PC-3 (cell line): ENCODE results near the gene ACOXL. TPM values are rescaled to one million over a fixed set of nuclear protein-coding genes. Genes with fewer than 3 reads are reported as not detected.

Experiments used
- ATAC-seq: fragments of 200-7000 bp; cut with Tn5 transposase; 2 replicates; pipeline ENCODE4 v1.9.1; 2020; ENCODE audit warnings: mild to moderate bottlenecking, moderate library complexity
- BruUV-seq: library from RNA; stranded (reverse); fragments of 400-500 nt; replicated peaks from 2 replicates; lab custom pipeline; 2021; lab: Mats Ljungman, UMichigan
- CTCF ChIA-PET: fragments of 300-600 bp; sonication (Branson Sonifier 250); formaldehyde crosslinking; loops from one replicate; lab custom pipeline; 2022; ENCODE audit warnings: antibody characterized with exemption; lab: Charles Lee
- POLR2A ChIA-PET: fragments of 300-600 bp; sonication (Branson Sonifier 250); formaldehyde crosslinking; loops from one replicate; lab custom pipeline; 2022; ENCODE audit warnings: antibody characterized with exemption; ENCODE audit not compliant: unreplicated experiment; lab: Charles Lee
- DNase-seq: peaks from one replicate; pipeline ENCODE4 v3.0.0-alpha.2; 2015
- H2AFZ ChIP-seq: fragments of 300-600 bp; sonication (generic); 2 replicates; pipeline ENCODE4 v1.6.0; 2016; ENCODE audit warnings: antibody characterized with exemption, low read length
- H3F3A ChIP-seq: fragments of 300-600 bp; sonication (generic); one replicate; pipeline ENCODE4 v1.6.0; 2017; ENCODE audit warnings: antibody characterized with exemption, low read length, control low read depth, mild to moderate bottlenecking; ENCODE audit not compliant: unreplicated experiment
- H3K27ac ChIP-seq: fragments of 300-600 bp; sonication (generic); 2 replicates; pipeline ENCODE4 v1.5.1; 2016; ENCODE audit warnings: mild to moderate bottlenecking, low read length
- H3K27me3 ChIP-seq: fragments of 300-600 bp; sonication (generic); 2 replicates; pipeline ENCODE4 v1.6.1; 2016; ENCODE audit warnings: low read length, mixed read lengths
- H3K36me3 ChIP-seq: fragments of 300-600 bp; sonication (generic); 2 replicates; pipeline ENCODE4 v1.6.1; 2016; ENCODE audit warnings: low read depth, mixed run types, low read length, mixed read lengths
- H3K4me1 ChIP-seq: fragments of 300-600 bp; sonication (generic); 2 replicates; pipeline ENCODE4 v1.5.1; 2016; ENCODE audit warnings: low read length; ENCODE audit not compliant: insufficient read depth
- H3K4me2 ChIP-seq: fragments of 300-600 bp; sonication (generic); 2 replicates; pipeline ENCODE4 v1.6.0; 2016; ENCODE audit warnings: low read length
- H3K4me3 ChIP-seq: fragments of 300-600 bp; sonication (generic); 2 replicates; pipeline ENCODE4 v1.5.1; 2016; ENCODE audit warnings: mild to moderate bottlenecking, low read length, mixed read lengths
- H3K79me2 ChIP-seq: fragments of 300-600 bp; sonication (generic); 2 replicates; pipeline ENCODE4 v1.6.1; 2017; ENCODE audit warnings: low read length, mixed read lengths
- H3K9ac ChIP-seq: fragments of 300-600 bp; sonication (generic); 2 replicates; pipeline ENCODE4 v1.6.0; 2016; ENCODE audit warnings: mild to moderate bottlenecking, low read length
- H3K9me2 ChIP-seq: fragments of 300-600 bp; sonication (generic); replicated peaks from 2 replicates; pipeline ENCODE4 v1.6.1; 2016; ENCODE audit warnings: mixed run types, low read length, mixed read lengths
- H3K9me3 ChIP-seq: fragments of 300-600 bp; sonication (generic); 2 replicates; pipeline ENCODE4 v1.6.1; 2016; ENCODE audit warnings: low read length, mixed read lengths
- H4K20me1 ChIP-seq: fragments of 300-600 bp; sonication (generic); 2 replicates; pipeline ENCODE4 v1.6.1; 2016; ENCODE audit warnings: low read length, mixed read lengths
- CTCF ChIP-seq: fragments of 300-600 bp; sonication (generic); conservative IDR thresholded peaks from 2 replicates; pipeline ENCODE4 v1.5.1; 2017; ENCODE audit warnings: antibody characterized with exemption, low read depth, mild to moderate bottlenecking, low read length
- EZH2 ChIP-seq: fragments of 300-600 bp; sonication (generic); IDR thresholded peaks from one replicate; pipeline ENCODE4 v1.6.1; 2017; ENCODE audit warnings: antibody characterized with exemption, mild to moderate bottlenecking, low read length; ENCODE audit not compliant: unreplicated experiment
- EZH2phosphoT487 ChIP-seq: fragments of 300-600 bp; sonication (generic); IDR thresholded peaks from 2 replicates; pipeline ENCODE4 v1.6.1; 2018; ENCODE audit warnings: mild to moderate bottlenecking, antibody characterized with exemption, low read length, borderline replicate concordance
- intact Hi-C: fragments of 100-400 bp; cut with micrococcal nuclease; formaldehyde crosslinking; loops from 2 replicates; pipeline ENCODE4 v1.9.0; 2023
- total RNA-seq: library from RNA; depleted of rRNA; stranded (reverse); fragments of >200 nt; gene quantifications from 2 replicates; pipeline ENCODE4 v1.2.3, GENCODE V29; 2014

ACOXL gene
- total RNA-seq, 1 experiment from 2014 or later: 16.3 TPM

- ATAC-seq (no peak), DNase-seq (no peak)
- no TSS peak for BruUV-seq
- no peak overlapping the region for H3K9ac ChIP-seq
- no peak overlapping the region for H3K4me3 ChIP-seq
- no peaks in the 10 kb centered on the region for H4K20me1 ChIP-seq
- H3K36me3 ChIP-seq: no peaks in the 10 kb centered on the region; the same call in 1 of the 2 replicates
- TF ChIP-seq EZH2: no peak
- TF ChIP-seq EZH2phosphoT487: no peak
- no peak for TF ChIP-seq CTCF
- H2AFZ ChIP-seq: no peak overlapping the region
- H3K79me2 ChIP-seq: no peaks in the 10 kb centered on the region
- no peaks in the 10 kb centered on the region for H3F3A ChIP-seq
- no peaks in the 10 kb centered on the region for H3K9me2 ChIP-seq
- no peaks in the 10 kb centered on the region for H3K9me3 ChIP-seq
- CTCF ChIA-PET: no interaction called here
- no peak overlapping the region for H3K4me2 ChIP-seq
- peaks cover 3% of the 10 kb centered on the region for H3K4me1 ChIP-seq
- intact Hi-C loops: no loop called here
- H3K27me3 ChIP-seq: no peaks in the 10 kb centered on the region
- H3K27ac ChIP-seq: no peak overlapping the region
- POLR2A ChIA-PET: no interaction called here
These were observed 142.3 kb downstream of the ACOXL start for GRCh38 chr2:110874453-110875383.

GRCh38 chr2:110875384-110875725 lies 143.0 kb downstream of the ACOXL start:
- Histone ChIP-seq H3K27ac (no peak overlapping the region), H3K9ac (no peak overlapping the region), H3F3A (no peaks in the 10 kb centered on the region), H3K4me2 (no peak overlapping the region), H3K79me2 (no peaks in the 10 kb centered on the region), H2AFZ (no peak overlapping the region), H3K27me3 (no peaks in the 10 kb centered on the region), H3K9me3 (no peaks in the 10 kb centered on the region), H3K36me3 (no peaks in the 10 kb centered on the region; the same call in 1 of the 2 replicates), H4K20me1 (no peaks in the 10 kb centered on the region), H3K4me3 (no peak overlapping the region), H3K9me2 (no peaks in the 10 kb centered on the region), H3K4me1 (no peaks in the 10 kb centered on the region)
- BruUV-seq: no TSS peak
- CTCF ChIA-PET: interaction anchor here (0.6 kb wide), 1 partner anchor 65 kb away, joined by 3 read pairs; no protein-coding TSS in a partner anchor
- intact Hi-C loops: no loop called here
- TF ChIP-seq EZH2phosphoT487 (no peak), EZH2 (no peak), CTCF (no peak)
- POLR2A ChIA-PET: no interaction called here
- ATAC-seq (no peak), DNase-seq (no peak)
